SK-N-SH treated with all-trans-retinoic acid at 6 μM for 48 hours (cell line): ENCODE data around the gene LIME1.

Source experiments
- ATAC-seq: fragments of 200-7000 bp; cut with Tn5 transposase; 3 replicates; pipeline ENCODE4 v1.9.1; 2020; ENCODE audit warnings: mild to moderate bottlenecking, moderate library complexity
- ARNTL ChIP-seq: fragments of 450-650 bp; formaldehyde crosslinking; IDR thresholded peaks from 2 replicates; pipeline ENCODE4 v1.5.0; 2020; ENCODE audit warnings: low read depth, mild to moderate bottlenecking, moderate library complexity, borderline replicate concordance
- BACH2 ChIP-seq: fragments of 250-450 bp; sonication (Bioruptor Pico); IDR thresholded peaks from 2 replicates; pipeline ENCODE4 v1.9.0; 2021; ENCODE audit warnings: mild to moderate bottlenecking, borderline replicate concordance
- CSDC2 ChIP-seq: fragments of 250-450 bp; sonication (Bioruptor Pico); IDR thresholded peaks from 2 replicates; pipeline ENCODE4 v1.5.0; 2020; ENCODE audit warnings: mild to moderate bottlenecking, moderate library complexity
- ESRRG ChIP-seq: fragments of 250-450 bp; sonication (Bioruptor Pico); IDR thresholded peaks from 2 replicates; pipeline ENCODE4 v1.6.1; 2021; ENCODE audit warnings: mild to moderate bottlenecking
- ISL1 ChIP-seq: fragments of 250-450 bp; sonication (Bioruptor Pico); IDR thresholded peaks from 2 replicates; pipeline ENCODE4 v2.1.2; 2022; ENCODE audit warnings: mild to moderate bottlenecking, moderate library complexity
- POU6F1 ChIP-seq: fragments of 250-450 bp; sonication (Bioruptor Pico); IDR thresholded peaks from 2 replicates; pipeline ENCODE4 v1.8.0; 2021; ENCODE audit warnings: low read depth, mild to moderate bottlenecking, moderate library complexity, borderline replicate concordance
- PPARA ChIP-seq: fragments of 250-450 bp; sonication (Bioruptor Pico); IDR thresholded peaks from 2 replicates; pipeline ENCODE4 v1.5.0; 2020; ENCODE audit warnings: mild to moderate bottlenecking, borderline replicate concordance
- RARB ChIP-seq: fragments of 250-450 bp; sonication (Bioruptor Pico); IDR thresholded peaks from 2 replicates; pipeline ENCODE4 v1.8.0; 2021; ENCODE audit warnings: mild to moderate bottlenecking, moderate library complexity
- SNAI2 ChIP-seq: fragments of 250-450 bp; sonication (Bioruptor Pico); IDR thresholded peaks from 2 replicates; pipeline ENCODE4 v1.5.0; 2020; ENCODE audit warnings: mild to moderate bottlenecking, moderate library complexity
- TCF4 ChIP-seq: fragments of 250-450 bp; sonication (Bioruptor Pico); IDR thresholded peaks from 2 replicates; pipeline ENCODE4 v1.8.0; 2021; ENCODE audit warnings: mild to moderate bottlenecking, moderate library complexity, borderline replicate concordance
- TOX ChIP-seq: fragments of 250-450 bp; sonication (Bioruptor Pico); IDR thresholded peaks from 2 replicates; pipeline ENCODE4 v1.8.0; 2021; ENCODE audit warnings: mild to moderate bottlenecking, moderate library complexity, borderline replicate concordance
- ZFP3 ChIP-seq: fragments of 250-450 bp; sonication (Bioruptor Pico); IDR thresholded peaks from 2 replicates; pipeline ENCODE4 v1.5.0; 2020; ENCODE audit warnings: mild to moderate bottlenecking, moderate library complexity
- ZFP30 ChIP-seq: fragments of 450-650 bp; formaldehyde crosslinking; IDR thresholded peaks from 2 replicates; pipeline ENCODE4 v1.5.0; 2022; ENCODE audit warnings: mild to moderate bottlenecking, moderate library complexity
- ZNF565 ChIP-seq: fragments of 450-650 bp; formaldehyde crosslinking; conservative IDR thresholded peaks from 2 replicates; pipeline ENCODE4 v1.5.0; 2020; ENCODE audit warnings: low read depth, mild to moderate bottlenecking, moderate library complexity
- ZNF8 ChIP-seq: fragments of 450-650 bp; formaldehyde crosslinking; IDR thresholded peaks from 2 replicates; pipeline ENCODE4 v1.5.0; 2020; ENCODE audit warnings: mild to moderate bottlenecking, moderate library complexity
- TF ChIP-seq, protein P1 (sequence below): fragments of 250-450 bp; sonication (Bioruptor Pico); IDR thresholded peaks from 2 replicates; pipeline ENCODE4 v1.5.1; 2021; ENCODE audit warnings: mild to moderate bottlenecking, moderate library complexity
- TF ChIP-seq, protein P2 (sequence below): fragments of 250-450 bp; sonication (Bioruptor Pico); IDR thresholded peaks from 2 replicates; pipeline ENCODE4 v1.8.0; 2020; ENCODE audit warnings: mild to moderate bottlenecking, moderate library complexity, borderline replicate concordance
- TF ChIP-seq, protein P3 (sequence below): fragments of 250-450 bp; sonication (Bioruptor Pico); IDR thresholded peaks from 2 replicates; pipeline ENCODE4 v1.5.0; 2020; ENCODE audit warnings: mild to moderate bottlenecking, moderate library complexity
- TF ChIP-seq, protein P4 (sequence below): fragments of 250-450 bp; sonication (Bioruptor Pico); IDR thresholded peaks from 2 replicates; pipeline ENCODE4 v1.5.1; 2020; ENCODE audit warnings: low read depth, mild to moderate bottlenecking, moderate library complexity

The LIME1 gene

DNA sequence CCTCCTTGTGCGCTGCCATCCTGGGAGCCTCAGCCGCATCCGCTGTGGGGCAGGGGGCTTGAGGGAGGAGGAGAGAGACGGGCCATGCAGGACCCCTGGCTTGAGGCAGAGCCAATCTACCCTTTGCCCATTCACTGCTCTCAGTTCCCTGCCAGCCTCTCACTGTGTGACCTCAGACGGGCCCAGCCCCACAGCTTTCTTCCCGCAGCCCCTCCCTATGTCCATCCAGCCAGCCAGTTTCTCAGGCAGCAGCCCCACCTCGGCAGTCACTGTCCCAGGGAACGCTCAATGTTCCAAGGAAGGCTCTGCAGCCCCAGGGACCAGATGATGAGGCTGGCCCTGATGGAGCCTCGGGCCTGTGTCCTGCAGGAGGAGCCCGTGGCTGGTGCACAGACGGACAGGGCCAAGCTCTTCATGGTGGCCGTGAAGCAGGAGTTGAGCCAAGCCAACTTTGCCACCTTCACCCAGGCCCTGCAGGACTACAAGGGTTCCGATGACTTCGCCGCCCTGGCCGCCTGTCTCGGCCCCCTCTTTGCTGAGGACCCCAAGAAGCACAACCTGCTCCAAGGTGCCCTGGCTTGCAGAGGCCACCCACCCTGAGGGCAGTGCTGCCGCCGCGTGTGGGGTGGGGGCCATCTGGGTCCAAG, 43.9 kb upstream of the LIME1 start:
- TF ChIP-seq CSDC2 (CRISPR knock-in tag) (no peak), RARB (CRISPR knock-in tag) (no peak), SNAI2 (CRISPR knock-in tag) (no peak), PPARA (no peak), ESRRG (CRISPR knock-in tag) (no peak), TOX (no peak), ZNF565 (CRISPR knock-in tag) (no peak), ZNF8 (CRISPR knock-in tag) (no peak), ZFP3 (CRISPR knock-in tag) (no peak), BACH2 (CRISPR knock-in tag) (no peak)
- TF ChIP-seq, protein P1, sequence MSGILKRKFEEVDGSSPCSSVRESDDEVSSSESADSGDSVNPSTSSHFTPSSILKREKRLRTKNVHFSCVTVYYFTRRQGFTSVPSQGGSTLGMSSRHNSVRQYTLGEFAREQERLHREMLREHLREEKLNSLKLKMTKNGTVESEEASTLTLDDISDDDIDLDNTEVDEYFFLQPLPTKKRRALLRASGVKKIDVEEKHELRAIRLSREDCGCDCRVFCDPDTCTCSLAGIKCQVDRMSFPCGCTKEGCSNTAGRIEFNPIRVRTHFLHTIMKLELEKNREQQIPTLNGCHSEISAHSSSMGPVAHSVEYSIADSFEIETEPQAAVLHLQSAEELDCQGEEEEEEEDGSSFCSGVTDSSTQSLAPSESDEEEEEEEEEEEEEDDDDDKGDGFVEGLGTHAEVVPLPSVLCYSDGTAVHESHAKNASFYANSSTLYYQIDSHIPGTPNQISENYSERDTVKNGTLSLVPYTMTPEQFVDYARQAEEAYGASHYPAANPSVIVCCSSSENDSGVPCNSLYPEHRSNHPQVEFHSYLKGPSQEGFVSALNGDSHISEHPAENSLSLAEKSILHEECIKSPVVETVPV (CRISPR knock-in tag) = no peak
- TF ChIP-seq, protein P2, sequence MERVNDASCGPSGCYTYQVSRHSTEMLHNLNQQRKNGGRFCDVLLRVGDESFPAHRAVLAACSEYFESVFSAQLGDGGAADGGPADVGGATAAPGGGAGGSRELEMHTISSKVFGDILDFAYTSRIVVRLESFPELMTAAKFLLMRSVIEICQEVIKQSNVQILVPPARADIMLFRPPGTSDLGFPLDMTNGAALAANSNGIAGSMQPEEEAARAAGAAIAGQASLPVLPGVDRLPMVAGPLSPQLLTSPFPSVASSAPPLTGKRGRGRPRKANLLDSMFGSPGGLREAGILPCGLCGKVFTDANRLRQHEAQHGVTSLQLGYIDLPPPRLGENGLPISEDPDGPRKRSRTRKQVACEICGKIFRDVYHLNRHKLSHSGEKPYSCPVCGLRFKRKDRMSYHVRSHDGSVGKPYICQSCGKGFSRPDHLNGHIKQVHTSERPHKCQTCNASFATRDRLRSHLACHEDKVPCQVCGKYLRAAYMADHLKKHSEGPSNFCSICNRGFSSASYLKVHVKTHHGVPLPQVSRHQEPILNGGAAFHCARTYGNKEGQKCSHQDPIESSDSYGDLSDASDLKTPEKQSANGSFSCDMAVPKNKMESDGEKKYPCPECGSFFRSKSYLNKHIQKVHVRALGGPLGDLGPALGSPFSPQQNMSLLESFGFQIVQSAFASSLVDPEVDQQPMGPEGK (CRISPR knock-in tag) = no peak
- TF ChIP-seq, protein P3, sequence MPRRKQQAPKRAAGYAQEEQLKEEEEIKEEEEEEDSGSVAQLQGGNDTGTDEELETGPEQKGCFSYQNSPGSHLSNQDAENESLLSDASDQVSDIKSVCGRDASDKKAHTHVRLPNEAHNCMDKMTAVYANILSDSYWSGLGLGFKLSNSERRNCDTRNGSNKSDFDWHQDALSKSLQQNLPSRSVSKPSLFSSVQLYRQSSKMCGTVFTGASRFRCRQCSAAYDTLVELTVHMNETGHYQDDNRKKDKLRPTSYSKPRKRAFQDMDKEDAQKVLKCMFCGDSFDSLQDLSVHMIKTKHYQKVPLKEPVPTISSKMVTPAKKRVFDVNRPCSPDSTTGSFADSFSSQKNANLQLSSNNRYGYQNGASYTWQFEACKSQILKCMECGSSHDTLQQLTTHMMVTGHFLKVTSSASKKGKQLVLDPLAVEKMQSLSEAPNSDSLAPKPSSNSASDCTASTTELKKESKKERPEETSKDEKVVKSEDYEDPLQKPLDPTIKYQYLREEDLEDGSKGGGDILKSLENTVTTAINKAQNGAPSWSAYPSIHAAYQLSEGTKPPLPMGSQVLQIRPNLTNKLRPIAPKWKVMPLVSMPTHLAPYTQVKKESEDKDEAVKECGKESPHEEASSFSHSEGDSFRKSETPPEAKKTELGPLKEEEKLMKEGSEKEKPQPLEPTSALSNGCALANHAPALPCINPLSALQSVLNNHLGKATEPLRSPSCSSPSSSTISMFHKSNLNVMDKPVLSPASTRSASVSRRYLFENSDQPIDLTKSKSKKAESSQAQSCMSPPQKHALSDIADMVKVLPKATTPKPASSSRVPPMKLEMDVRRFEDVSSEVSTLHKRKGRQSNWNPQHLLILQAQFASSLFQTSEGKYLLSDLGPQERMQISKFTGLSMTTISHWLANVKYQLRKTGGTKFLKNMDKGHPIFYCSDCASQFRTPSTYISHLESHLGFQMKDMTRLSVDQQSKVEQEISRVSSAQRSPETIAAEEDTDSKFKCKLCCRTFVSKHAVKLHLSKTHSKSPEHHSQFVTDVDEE (CRISPR knock-in tag) = no peak
- ATAC-seq = no peak

- no peak for ATAC-seq
- TF ChIP-seq TOX = no peak
- TF ChIP-seq, protein P2 (CRISPR knock-in tag) = no peak
- TF ChIP-seq, protein P1 (CRISPR knock-in tag) = no peak
- no peak for TF ChIP-seq CSDC2 (CRISPR knock-in tag)
- TF ChIP-seq SNAI2 (CRISPR knock-in tag) = no peak
- TF ChIP-seq, protein P3 (CRISPR knock-in tag) = no peak
- no peak for TF ChIP-seq TCF4 (CRISPR knock-in tag)
- TF ChIP-seq POU6F1 (CRISPR knock-in tag) = no peak
- TF ChIP-seq ESRRG (CRISPR knock-in tag) = no peak
- TF ChIP-seq, protein P4, sequence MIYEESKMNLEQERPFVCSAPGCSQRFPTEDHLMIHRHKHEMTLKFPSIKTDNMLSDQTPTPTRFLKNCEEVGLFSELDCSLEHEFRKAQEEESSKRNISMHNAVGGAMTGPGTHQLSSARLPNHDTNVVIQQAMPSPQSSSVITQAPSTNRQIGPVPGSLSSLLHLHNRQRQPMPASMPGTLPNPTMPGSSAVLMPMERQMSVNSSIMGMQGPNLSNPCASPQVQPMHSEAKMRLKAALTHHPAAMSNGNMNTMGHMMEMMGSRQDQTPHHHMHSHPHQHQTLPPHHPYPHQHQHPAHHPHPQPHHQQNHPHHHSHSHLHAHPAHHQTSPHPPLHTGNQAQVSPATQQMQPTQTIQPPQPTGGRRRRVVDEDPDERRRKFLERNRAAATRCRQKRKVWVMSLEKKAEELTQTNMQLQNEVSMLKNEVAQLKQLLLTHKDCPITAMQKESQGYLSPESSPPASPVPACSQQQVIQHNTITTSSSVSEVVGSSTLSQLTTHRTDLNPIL (CRISPR knock-in tag) = no peak
- TF ChIP-seq ISL1 = no peak
- TF ChIP-seq ARNTL (CRISPR knock-in tag) = no peak
- no peak for TF ChIP-seq ZFP3 (CRISPR knock-in tag)
- TF ChIP-seq ZFP30 (CRISPR knock-in tag) = no peak
- TF ChIP-seq PPARA = no peak
Observed at GRCh38 chr20:63693083-63693732, 43.3 kb upstream of the LIME1 start.
